ENCODE measurements around the gene PRPF40B. TPM values are rescaled to one million over a fixed set of nuclear protein-coding genes. Genes with fewer than 3 reads are reported as not detected.

The PRPF40B gene
- total and polyA plus RNA-seq, 2 of the 13 experiments (the other 11 are each of a cell fraction or from before 2014, with no cell fraction given) = 5.0 to 7.8 TPM

- no TSS peak for BruUV-seq (replicated peaks)
- no peak for DNase-seq (ENCODE audit: low spot score)
- H3K4me3 ChIP-seq (replicated peaks in 1 of 3; ENCODE audit: insufficient read depth in 1 of 3, low read depth in 2 of 3, low read length in 3 of 3) = no peak overlapping the region
- H3K4me1 ChIP-seq (ENCODE audit: insufficient read depth, low read length) = peaks cover 35% of the 10 kb centered on the region
- H3K27ac ChIP-seq (ENCODE audit: extremely low read length, insufficient read depth, low read length) = no peak overlapping the region
- no peaks in the 10 kb centered on the region for H3K9me3 ChIP-seq (ENCODE audit: low read length)
- ChIA-PET CTCF (ENCODE audit: low intra/inter-chr PET ratio, low total read pairs) (no interaction called here), POLR2A (no interaction called here)
- H4K20me1 ChIP-seq (ENCODE audit: insufficient read depth, low read length) = no peaks in the 10 kb centered on the region
- 82% methylated on average over 1 of the region's 1 CpG for WGBS (ENCODE audit: low lambda C conversion rate)
- in situ Hi-C loops (cut with HindIII; ENCODE audit: extremely low pct_ligation_motif_present, low pct_unique_long_range_greater_than_20kb) (no loop called here), intact Hi-C loops (cut with micrococcal nuclease; ENCODE audit: unreplicated experiment) (no loop called here)
- no peaks in the 10 kb centered on the region for H3K27me3 ChIP-seq (ENCODE audit: control insufficient read depth in 1 of 2, insufficient read depth in 2 of 2, low read length in 2 of 2)
- ATAC-seq = no peak
- no peak for FAIRE-seq
- H3K79me2 ChIP-seq (ENCODE audit: insufficient read depth, low read length) = no peaks in the 10 kb centered on the region
- no peak overlapping the region for H3K4me2 ChIP-seq (ENCODE audit: low read depth, low read length)
- H2AFZ ChIP-seq (ENCODE audit: low read length) = no peak overlapping the region
- H3K36me3 ChIP-seq (replicated peaks in 1 of 2; ENCODE audit: control insufficient read depth in 1 of 2, insufficient read depth in 2 of 2, low read length in 2 of 2) = no peaks in the 10 kb centered on the region
- H3K9ac ChIP-seq (ENCODE audit: insufficient read depth, low read depth, low read length) = no peak overlapping the region
- TF ChIP-seq KLF9 (CRISPR knock-in tag; IDR thresholded peaks at IDR 0.05; ENCODE audit: low read depth) (no peak), GMEB2 (CRISPR knock-in tag; IDR thresholded peaks at IDR 0.05; ENCODE audit: low read depth) (no peak), TOE1 (CRISPR knock-in tag; IDR thresholded peaks at IDR 0.05) (no peak), KIAA2018 (CRISPR knock-in tag; IDR thresholded peaks at IDR 0.05; ENCODE audit: borderline replicate concordance) (no peak), RELA (CRISPR knock-in tag; IDR thresholded peaks at IDR 0.05) (no peak)
Measured at GRCh38 chr12:49618576-49618975, 4.8 kb upstream of the PRPF40B start.

All from HepG2 (cell line).